A549 (cell line): Measurements from ENCODE around the gene PCK1. TPM values are rescaled to one million over a fixed set of nuclear protein-coding genes. Genes with fewer than 3 reads are reported as not detected.

ENCODE experiments used
- ATAC-seq, 2 experiments: fragments of 200-7000 bp in 1 of 2; fragments of >200 bp in 1 of 2; cut with Nextera tagmentation in 1 of 2; cut with Tn5 transposase in 1 of 2; 3 replicates each; pipeline versions ENCODE4 v1.8.0 to v1.9.1; 2018 to 2020; ENCODE audit warnings: mild to moderate bottlenecking in 1 of 2, moderate library complexity in 1 of 2
- CTCF ChIA-PET: fragments of 300-600 bp; sonication (Branson Sonifier 250); formaldehyde crosslinking; extraction: SDS; loops from one replicate; lab custom pipeline; 2021; ENCODE audit warnings: antibody characterized with exemption, inconsistent platforms; lab: Yijun Ruan, JAX
- POLR2A ChIA-PET: fragments of 350-600 bp; formaldehyde crosslinking; extraction: SDS; loops from one replicate; lab custom pipeline; 2021; ENCODE audit warnings: antibody characterized with exemption, inconsistent platforms; lab: Yijun Ruan, JAX
- DNase-seq, 2 experiments: peaks; one replicate each; pipeline versions ENCODE4 v3.0.0 to v3.0.0-alpha.2; 2011 to 2016; ENCODE audit warnings: low read depth in 1 of 2, low spot score in 1 of 2
- FAIRE-seq: peaks from 2 replicates; lab custom pipeline; 2011; peaks lifted over from hg19 to GRCh38; lab: Jason Lieb, UNC
- H3K27ac ChIP-seq, 2 experiments: fragments of >200 bp; sonication (Bioruptor Twin); formaldehyde crosslinking; 3 replicates each; pipeline ENCODE4 v1.5.1; 2016 to 2017
- H3K4me1 ChIP-seq: fragments of >200 bp; sonication (Bioruptor Twin); formaldehyde crosslinking; 3 replicates; pipeline ENCODE4 v1.6.1; 2016
- H3K4me2 ChIP-seq: fragments of >200 bp; sonication (Bioruptor Twin); formaldehyde crosslinking; 3 replicates; pipeline ENCODE4 v1.6.1; 2016
- H3K4me3 ChIP-seq: fragments of >200 bp; sonication (Bioruptor Twin); formaldehyde crosslinking; 3 replicates; pipeline ENCODE4 v1.5.1; 2016
- H3K9me3 ChIP-seq: fragments of >200 bp; sonication (Bioruptor Twin); formaldehyde crosslinking; 3 replicates; pipeline ENCODE4 v1.6.1; 2016
- CBX2 ChIP-seq: fragments of 200-600 bp; sonication (generic); IDR thresholded peaks from 2 replicates; pipeline ENCODE4 v1.6.1; 2016; ENCODE audit warnings: low read depth, mild to moderate bottlenecking, borderline replicate concordance
- CBX8 ChIP-seq: fragments of 200-600 bp; sonication (generic); IDR thresholded peaks from 2 replicates; pipeline ENCODE4 v1.6.1; 2016
- CEBPB ChIP-seq, 2 experiments: fragments of >200 bp in 1 of 2; sonication (Bioruptor Twin) in 1 of 2; formaldehyde crosslinking in 1 of 2; IDR thresholded peaks; 2 replicates each; pipeline ENCODE4 v1.6.1; 2012 to 2016
- CHD4 ChIP-seq: fragments of 200-600 bp; sonication (generic); IDR thresholded peaks from 2 replicates; pipeline ENCODE4 v1.6.1; 2016; ENCODE audit warnings: antibody characterized with exemption, mild to moderate bottlenecking, borderline replicate concordance
- ESRRA ChIP-seq: fragments of 150-350 bp; IDR thresholded peaks from 2 replicates; pipeline ENCODE4 v1.6.1; 2014; ENCODE audit warnings: mild to moderate bottlenecking, low read length, borderline replicate concordance
- FOXS1 ChIP-seq: fragments of 250-450 bp; sonication (Bioruptor Pico); IDR thresholded peaks from 2 replicates; pipeline ENCODE4 v1.5.0; 2020; ENCODE audit warnings: mild to moderate bottlenecking, moderate library complexity
- HOXB13 ChIP-seq: fragments of 250-450 bp; sonication (Bioruptor Pico); IDR thresholded peaks from 2 replicates; pipeline ENCODE4 v1.5.0; 2020; ENCODE audit warnings: low read depth, mild to moderate bottlenecking, moderate library complexity
- MYC ChIP-seq: IDR thresholded peaks from 2 replicates; pipeline ENCODE4 v1.6.1; 2012; ENCODE audit warnings: mild to moderate bottlenecking, inconsistent platforms, low read length, improper control_type of control experiment, borderline replicate concordance
- NR3C1 ChIP-seq: fragments of >200 bp; sonication (Bioruptor Twin); formaldehyde crosslinking; IDR thresholded peaks from 3 replicates; pipeline ENCODE4 v1.6.1; 2017
- PHF8 ChIP-seq: fragments of 200-600 bp; sonication (generic); IDR thresholded peaks from 2 replicates; pipeline ENCODE4 v1.6.1; 2016; ENCODE audit warnings: low read depth, mild to moderate bottlenecking, antibody characterized with exemption, moderate library complexity, borderline replicate concordance
- POLR2AphosphoS2 ChIP-seq: conservative IDR thresholded peaks from 2 replicates; pipeline ENCODE4 v1.6.1; 2012; ENCODE audit warnings: low read length, improper control_type of control experiment, inconsistent platforms
- RFX5 ChIP-seq: fragments of 450-650 bp; IDR thresholded peaks from 2 replicates; pipeline ENCODE4 v1.7.1; 2014; ENCODE audit warnings: antibody characterized with exemption, mild to moderate bottlenecking, moderate library complexity
- TFCP2L1 ChIP-seq: fragments of 250-450 bp; sonication (Bioruptor Pico); IDR thresholded peaks from 2 replicates; pipeline ENCODE4 v1.5.0; 2021; ENCODE audit warnings: mild to moderate bottlenecking
- WGBS: methylation state at CpG from one replicate; pipeline ENCODE4 v1.1.6; 2017; ENCODE audit errors: missing lambda C conversion rate; 5-methylcytosine and 5-hydroxymethylcytosine counted together
- polyA plus RNA-seq, 4 experiments: library from polyadenylated mRNA; depleted of rRNA in 3 of 4; stranded (reverse); fragments of >200 nt; fragmentation: RNase III in 1 of 4; extraction: RNeasy Plus Mini Kit Qiagen cat#74134 plus additional on column Dnase treatment in 1 of 4; gene quantifications; 2 replicates in 3 of 4; 3 replicates in 1 of 4; pipeline ENCODE4 v1.2.3, GENCODE V29; 2011 to 2017
- TF ChIP-seq, protein P1 (sequence below): fragments of 250-450 bp; sonication (Bioruptor Pico); IDR thresholded peaks from 2 replicates; pipeline ENCODE4 v1.5.0; 2020; ENCODE audit warnings: low read depth, mild to moderate bottlenecking, moderate library complexity
- TF ChIP-seq, protein P2 (sequence below): fragments of 200-600 bp; sonication (generic); IDR thresholded peaks from 2 replicates; pipeline ENCODE4 v1.6.1; 2016; ENCODE audit warnings: antibody characterized with exemption, mild to moderate bottlenecking, moderate library complexity
- TF ChIP-seq, protein P3 (sequence below): IDR thresholded peaks from 2 replicates; pipeline ENCODE4 v1.6.1; 2012

Gene PCK1
- polyA plus RNA-seq, 2 of the 4 experiments (the other 2 are of a cell fraction) = 0.04 to 0.12 TPM

DNA sequence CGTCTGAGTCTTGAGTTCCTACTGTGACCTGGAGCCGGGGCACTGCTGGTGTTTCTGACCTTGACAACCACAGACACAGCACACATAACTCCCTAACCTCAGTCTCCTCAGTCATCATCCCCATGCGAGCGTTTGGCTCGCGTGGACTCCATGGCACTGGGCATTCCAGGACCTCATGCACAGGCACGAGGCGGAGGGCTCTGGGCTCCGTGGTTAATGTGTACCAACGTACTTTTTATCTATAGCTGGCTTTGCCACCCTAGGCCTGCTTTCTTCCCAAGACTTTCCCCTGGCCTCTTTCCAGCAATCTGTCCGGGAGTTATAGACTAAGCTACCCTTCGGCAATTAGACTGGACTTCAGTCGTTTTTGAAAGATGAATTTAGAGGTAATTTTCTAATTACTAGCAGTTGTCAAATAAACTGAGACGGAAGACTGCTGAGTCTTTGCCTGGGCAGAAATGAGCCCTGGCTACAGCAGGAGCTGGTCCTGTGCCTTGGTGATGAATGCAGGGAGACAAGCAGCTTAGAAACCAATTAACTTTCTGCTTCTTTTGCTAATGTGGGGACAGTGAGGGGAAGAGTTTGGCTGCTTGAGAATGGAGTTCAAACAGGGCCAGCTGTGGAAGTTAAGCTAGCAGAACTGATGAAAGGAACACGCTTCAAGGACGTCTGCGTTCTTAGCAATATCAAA lies 19.9 kb upstream of the PCK1 start:
- ChIA-PET CTCF (interaction anchor here (1.0 to 2.5 kb wide), 5 partner anchors 9 to 55 kb away, joined by 3 to 10 read pairs (median 5); no protein-coding TSS in a partner anchor), POLR2A (no interaction called here)
- Histone ChIP-seq H3K4me1 (no peaks in the 10 kb centered on the region), H3K4me2 (no peak overlapping the region), H3K27ac (no peak overlapping the region), H3K9me3 (peaks cover 9% of the 10 kb centered on the region), H3K4me3 (no peak overlapping the region)
- no peak for TF ChIP-seq CBX2
- TF ChIP-seq, protein P1, sequence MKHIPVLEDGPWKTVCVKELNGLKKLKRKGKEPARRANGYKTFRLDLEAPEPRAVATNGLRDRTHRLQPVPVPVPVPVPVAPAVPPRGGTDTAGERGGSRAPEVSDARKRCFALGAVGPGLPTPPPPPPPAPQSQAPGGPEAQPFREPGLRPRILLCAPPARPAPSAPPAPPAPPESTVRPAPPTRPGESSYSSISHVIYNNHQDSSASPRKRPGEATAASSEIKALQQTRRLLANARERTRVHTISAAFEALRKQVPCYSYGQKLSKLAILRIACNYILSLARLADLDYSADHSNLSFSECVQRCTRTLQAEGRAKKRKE (CRISPR knock-in tag) = no peak
- TF ChIP-seq HOXB13 (CRISPR knock-in tag) = no peak
- no peak for TF ChIP-seq RFX5
- TF ChIP-seq, protein P2, sequence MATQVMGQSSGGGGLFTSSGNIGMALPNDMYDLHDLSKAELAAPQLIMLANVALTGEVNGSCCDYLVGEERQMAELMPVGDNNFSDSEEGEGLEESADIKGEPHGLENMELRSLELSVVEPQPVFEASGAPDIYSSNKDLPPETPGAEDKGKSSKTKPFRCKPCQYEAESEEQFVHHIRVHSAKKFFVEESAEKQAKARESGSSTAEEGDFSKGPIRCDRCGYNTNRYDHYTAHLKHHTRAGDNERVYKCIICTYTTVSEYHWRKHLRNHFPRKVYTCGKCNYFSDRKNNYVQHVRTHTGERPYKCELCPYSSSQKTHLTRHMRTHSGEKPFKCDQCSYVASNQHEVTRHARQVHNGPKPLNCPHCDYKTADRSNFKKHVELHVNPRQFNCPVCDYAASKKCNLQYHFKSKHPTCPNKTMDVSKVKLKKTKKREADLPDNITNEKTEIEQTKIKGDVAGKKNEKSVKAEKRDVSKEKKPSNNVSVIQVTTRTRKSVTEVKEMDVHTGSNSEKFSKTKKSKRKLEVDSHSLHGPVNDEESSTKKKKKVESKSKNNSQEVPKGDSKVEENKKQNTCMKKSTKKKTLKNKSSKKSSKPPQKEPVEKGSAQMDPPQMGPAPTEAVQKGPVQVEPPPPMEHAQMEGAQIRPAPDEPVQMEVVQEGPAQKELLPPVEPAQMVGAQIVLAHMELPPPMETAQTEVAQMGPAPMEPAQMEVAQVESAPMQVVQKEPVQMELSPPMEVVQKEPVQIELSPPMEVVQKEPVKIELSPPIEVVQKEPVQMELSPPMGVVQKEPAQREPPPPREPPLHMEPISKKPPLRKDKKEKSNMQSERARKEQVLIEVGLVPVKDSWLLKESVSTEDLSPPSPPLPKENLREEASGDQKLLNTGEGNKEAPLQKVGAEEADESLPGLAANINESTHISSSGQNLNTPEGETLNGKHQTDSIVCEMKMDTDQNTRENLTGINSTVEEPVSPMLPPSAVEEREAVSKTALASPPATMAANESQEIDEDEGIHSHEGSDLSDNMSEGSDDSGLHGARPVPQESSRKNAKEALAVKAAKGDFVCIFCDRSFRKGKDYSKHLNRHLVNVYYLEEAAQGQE = no peak
- no peak for TF ChIP-seq NR3C1
- TF ChIP-seq FOXS1 (CRISPR knock-in tag) = no peak
- WGBS = 55% methylated on average over 17 of the region's 17 CpGs
- DNase-seq = no peak
- ATAC-seq = no peak
- FAIRE-seq = no peak

DNA sequence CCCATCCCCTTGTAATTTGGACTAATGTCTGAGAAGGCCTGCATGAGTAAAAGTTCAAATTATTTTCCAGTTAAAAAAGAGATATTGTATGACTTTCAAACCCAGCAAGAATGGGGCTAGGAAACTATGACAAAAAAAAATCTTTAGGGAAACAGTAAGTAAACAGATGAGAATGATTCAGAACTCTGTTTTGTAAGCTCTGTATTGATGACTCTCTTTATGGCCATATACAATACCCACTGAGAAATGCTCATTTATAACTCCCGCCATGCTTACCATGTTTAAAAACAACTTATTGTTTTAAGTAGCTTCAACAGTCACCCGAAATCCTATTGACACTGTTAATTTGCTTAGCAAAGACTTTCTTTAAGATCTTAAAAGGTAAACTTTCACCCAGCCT lies 17.2 kb upstream of the PCK1 start:
- WGBS = 22% methylated on average over 2 of the region's 2 CpGs
- no peak for ATAC-seq
- Histone ChIP-seq H3K4me2 (no peak overlapping the region), H3K27ac (no peak overlapping the region), H3K9me3 (peaks cover 5% of the 10 kb centered on the region), H3K4me1 (peaks cover 15% of the 10 kb centered on the region), H3K4me3 (no peak overlapping the region)
- TF ChIP-seq CBX2 (no peak), PHF8 (no peak), TFCP2L1 (CRISPR knock-in tag) (no peak), CHD4 (no peak), RFX5 (no peak), MYC (no peak), CEBPB (IDR thresholded peaks at IDR 0.05) (no peak), ESRRA (no peak), POLR2AphosphoS2 (no peak), HOXB13 (CRISPR knock-in tag) (no peak), CBX8 (no peak)
- TF ChIP-seq, protein P3, sequence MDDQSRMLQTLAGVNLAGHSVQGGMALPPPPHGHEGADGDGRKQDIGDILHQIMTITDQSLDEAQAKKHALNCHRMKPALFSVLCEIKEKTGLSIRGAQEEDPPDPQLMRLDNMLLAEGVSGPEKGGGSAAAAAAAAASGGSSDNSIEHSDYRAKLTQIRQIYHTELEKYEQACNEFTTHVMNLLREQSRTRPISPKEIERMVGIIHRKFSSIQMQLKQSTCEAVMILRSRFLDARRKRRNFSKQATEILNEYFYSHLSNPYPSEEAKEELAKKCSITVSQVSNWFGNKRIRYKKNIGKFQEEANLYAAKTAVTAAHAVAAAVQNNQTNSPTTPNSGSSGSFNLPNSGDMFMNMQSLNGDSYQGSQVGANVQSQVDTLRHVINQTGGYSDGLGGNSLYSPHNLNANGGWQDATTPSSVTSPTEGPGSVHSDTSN = no peak
- no peak for FAIRE-seq
- CTCF ChIA-PET = interaction anchor here (0.6 to 1.5 kb wide), 3 partner anchors 29 to 690 kb away, joined by 3 to 5 read pairs (median 3); no protein-coding TSS in a partner anchor
- no peak for DNase-seq
- POLR2A ChIA-PET = no interaction called here
